Stomach (tissue), 9 donors: ENCODE results near the gene SGK1. TPM values are rescaled to one million over a fixed set of nuclear protein-coding genes. Genes with fewer than 3 reads are reported as not detected.
A peak's percentile ranks its signal among the peaks of the same experiment; 100 is the strongest.

Experiments
- DNase-seq, 2 donors: peaks; one replicate each; pipeline versions ENCODE4 v3.0.0 to v3.0.0-alpha.2; 2013 to 2019
- H3K27ac ChIP-seq, 5 donors: fragments of 200-600 bp in 4 of 5; sonication (generic) in 4 of 5; one replicate each; pipeline ENCODE4 v1.5.1; 2013 to 2019; ENCODE audit warnings: mild to moderate bottlenecking in 1 of 5, moderate library complexity in 1 of 5
- H3K27me3 ChIP-seq, 3 donors: fragments of 200-600 bp; sonication (generic); one replicate each; pipeline ENCODE4 v1.5.1; 2017 to 2019; ENCODE audit warnings: mixed run types in 1 of 3
- H3K36me3 ChIP-seq, 4 donors: fragments of 200-600 bp; sonication (generic); 1 replicate in 3 of 4; 2 replicates in 1 of 4; pipeline ENCODE4 v1.5.1; 2016 to 2019
- H3K4me1 ChIP-seq, 4 donors: fragments of 200-600 bp; sonication (generic); one replicate each; pipeline ENCODE4 v1.5.1; 2016 to 2019
- H3K4me3 ChIP-seq, 4 donors: fragments of 200-600 bp; sonication (generic) in 3 of 4; one replicate each; pipeline ENCODE4 v1.5.1; 2016 to 2019; ENCODE audit warnings: mild to moderate bottlenecking in 1 of 4
- H3K9me3 ChIP-seq, 4 donors: fragments of 200-600 bp; sonication (generic); one replicate each; pipeline ENCODE4 v1.5.1; 2016 to 2019
- CTCF ChIP-seq, 7 experiments: fragments of 450-650 bp in 4 of 7; fragments of 200-600 bp in 3 of 7; sonication (generic) in 3 of 7; IDR thresholded peaks; one replicate each; pipeline ENCODE4 v1.5.1; 2016 to 2019; ENCODE audit warnings: antibody characterized with exemption in 7 of 7, control low read depth in 2 of 7, mild to moderate bottlenecking in 1 of 7
- EP300 ChIP-seq: sonication (generic); formaldehyde crosslinking; IDR thresholded peaks from one replicate; pipeline ENCODE4 v1.6.1; 2017; ENCODE audit warnings: antibody characterized with exemption
- POLR2A ChIP-seq, 4 donors: fragments of 450-650 bp; IDR thresholded peaks; one replicate each; pipeline ENCODE4 v1.6.1; 2016; ENCODE audit warnings: antibody characterized with exemption in 4 of 4, control low read depth in 2 of 4, mild to moderate bottlenecking in 1 of 4, moderate library complexity in 1 of 4
- POLR2AphosphoS5 ChIP-seq, 3 donors: sonication (generic); formaldehyde crosslinking; IDR thresholded peaks; one replicate each; pipeline ENCODE4 v1.6.1; 2016; ENCODE audit warnings: antibody characterized with exemption in 3 of 3
- WGBS, 5 donors: extraction: QIAGEN DNeasy Blood & Tissue Kit in 3 of 5; methylation state at CpG; one replicate each; pipeline versions ENCODE4 v1.1.5 to v1.1.7; 2013 to 2018; 5-methylcytosine and 5-hydroxymethylcytosine counted together
- intact Hi-C: fragments of 100-400 bp; cut with DNase I; formaldehyde crosslinking; loops from one replicate; pipeline ENCODE4 v1.15.1; 2023; ENCODE audit warnings: low total_unique reads
- polyA plus RNA-seq, 3 donors: library from polyadenylated mRNA; stranded (reverse); fragments of 200-250 nt; gene quantifications; one replicate each; pipeline ENCODE4 v1.2.3, GENCODE V29; 2013
- total RNA-seq, 5 donors: library from RNA; depleted of rRNA; stranded (reverse); fragments of >200 nt; gene quantifications; one replicate each; pipeline versions ENCODE4 v1.1.0 to v1.2.3, GENCODE V29; 2014 to 2016
- donor health status: healthy with polysubstance abuse.
- donor health status: Bipolar disorder and iron deficiency.
- donor health status: healthy.

SGK1 gene
- total and polyA plus RNA-seq, 8 donors, result 72.3 to 347 (median 154) TPM

GRCh38 chr6:134289204-134289575, 28.7 kb downstream of the SGK1 start:
- Histone ChIP-seq H3K4me3 (no peak overlapping the region), H3K4me1 (peaks cover 0 to 5% (median 0%) of the 10 kb centered on the region in 4 donors), H3K9me3 (no peaks in the 10 kb centered on the region), H3K36me3 (no peaks in the 10 kb centered on the region), H3K27ac (peak overlapping the region in 2 of 5 donors; percentile 44 to 63), H3K27me3 (no peaks in the 10 kb centered on the region)
- WGBS, 5 donors, result 85 to 92% (median 91%) methylated on average over 1 of the region's 1 CpG
- no peak for TF ChIP-seq POLR2A (IDR thresholded peaks at IDR 0.05)
- TF ChIP-seq EP300, result no peak
- no peak for TF ChIP-seq CTCF (IDR thresholded peaks at IDR 0.05)
- TF ChIP-seq POLR2AphosphoS5 (IDR thresholded peaks at IDR 0.05), result no peak
- intact Hi-C loops, result no loop called here
- no peak for DNase-seq

GRCh38 chr6:134288538-134289203, 29.2 kb downstream of the SGK1 start:
- peak in 1 of 2 donors; percentile 35 for DNase-seq
- TF ChIP-seq POLR2AphosphoS5 (IDR thresholded peaks at IDR 0.05), result no peak
- TF ChIP-seq POLR2A (IDR thresholded peaks at IDR 0.05), result no peak
- TF ChIP-seq EP300, result no peak
- no peak for TF ChIP-seq CTCF (IDR thresholded peaks at IDR 0.05)
- Histone ChIP-seq H3K27ac (peak overlapping the region in 2 of 5 donors; percentile 44 to 63), H3K4me1 (peaks cover 0 to 5% (median 0%) of the 10 kb centered on the region in 4 donors), H3K27me3 (no peaks in the 10 kb centered on the region), H3K9me3 (no peaks in the 10 kb centered on the region), H3K36me3 (no peaks in the 10 kb centered on the region), H3K4me3 (no peak overlapping the region)
- intact Hi-C loops, result no loop called here
- 55 to 71% (median 67%) methylated on average over 3 of the region's 3 CpGs for WGBS, 5 donors

- no peak for TF ChIP-seq POLR2A (IDR thresholded peaks at IDR 0.05)
- no peak for TF ChIP-seq CTCF (IDR thresholded peaks at IDR 0.05)
- no peak for TF ChIP-seq POLR2AphosphoS5 (IDR thresholded peaks at IDR 0.05)
- TF ChIP-seq EP300, result no peak
- Histone ChIP-seq H3K9me3 (no peaks in the 10 kb centered on the region), H3K4me3 (no peak overlapping the region), H3K27me3 (no peaks in the 10 kb centered on the region), H3K4me1 (peaks cover 0 to 5% (median 0%) of the 10 kb centered on the region in 4 donors), H3K27ac (peak overlapping the region in 2 of 5 donors; percentile 44 to 63), H3K36me3 (no peaks in the 10 kb centered on the region)
- intact Hi-C loops, result no loop called here
- no peak for DNase-seq
- 72 to 88% (median 77%) methylated on average over 2 of the region's 2 CpGs for WGBS, 5 donors
Measured at GRCh38 chr6:134287859-134288537, 29.9 kb downstream of the SGK1 start.

- intact Hi-C loops, result no loop called here
- H3K4me1 ChIP-seq, result no peaks in the 10 kb centered on the region
- no peaks in the 10 kb centered on the region for H3K9me3 ChIP-seq
- H3K27ac ChIP-seq, result no peak overlapping the region
- no peak overlapping the region for H3K4me3 ChIP-seq
- DNase-seq, result no peak
- WGBS, 5 donors, result 86 to 93% (median 90%) methylated on average over 3 of the region's 3 CpGs
- H3K36me3 ChIP-seq, result no peaks in the 10 kb centered on the region
- TF ChIP-seq POLR2AphosphoS5 (IDR thresholded peaks at IDR 0.05) (no peak), EP300 (no peak), CTCF (IDR thresholded peaks at IDR 0.05) (no peak), POLR2A (IDR thresholded peaks at IDR 0.05) (no peak)
- H3K27me3 ChIP-seq, result no peaks in the 10 kb centered on the region
Measured at GRCh38 chr6:134282816-134283215, 35.1 kb downstream of the SGK1 start.
